ENCODE results near the gene MGA.

MGA gene

GRCh38 chr15:41811432-41812195, 151.4 kb downstream of the MGA start:
- DNase-seq, result peak; percentile 18

DNA sequence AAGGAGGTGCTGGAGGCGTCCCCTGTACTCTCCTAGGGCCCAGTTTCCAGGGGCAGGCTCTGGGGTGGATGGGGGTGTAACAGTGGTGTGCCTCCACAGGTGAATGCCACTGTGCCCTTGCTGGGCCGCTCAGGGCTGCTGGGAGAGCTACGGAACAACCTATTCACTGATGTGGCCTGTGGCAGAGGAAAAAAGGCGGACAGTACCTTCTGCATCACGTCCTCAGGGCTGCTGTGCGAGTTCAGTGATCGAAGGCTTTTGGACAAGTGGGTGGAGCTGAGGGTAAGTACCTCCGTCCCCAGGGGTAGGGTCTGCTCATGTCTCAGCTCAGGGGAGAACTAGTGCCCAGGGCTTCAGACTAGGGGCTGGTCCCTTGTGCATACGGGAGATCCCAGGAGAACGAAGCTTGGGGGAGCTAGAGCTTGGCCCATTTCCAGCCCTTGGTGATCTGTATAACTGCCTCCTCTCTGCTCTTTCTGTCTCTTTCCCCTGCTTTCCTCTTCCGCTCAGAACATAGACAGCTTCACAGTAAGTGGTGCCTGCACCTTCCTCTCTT, 152.7 kb downstream of the MGA start:
- no peak for DNase-seq

DNA sequence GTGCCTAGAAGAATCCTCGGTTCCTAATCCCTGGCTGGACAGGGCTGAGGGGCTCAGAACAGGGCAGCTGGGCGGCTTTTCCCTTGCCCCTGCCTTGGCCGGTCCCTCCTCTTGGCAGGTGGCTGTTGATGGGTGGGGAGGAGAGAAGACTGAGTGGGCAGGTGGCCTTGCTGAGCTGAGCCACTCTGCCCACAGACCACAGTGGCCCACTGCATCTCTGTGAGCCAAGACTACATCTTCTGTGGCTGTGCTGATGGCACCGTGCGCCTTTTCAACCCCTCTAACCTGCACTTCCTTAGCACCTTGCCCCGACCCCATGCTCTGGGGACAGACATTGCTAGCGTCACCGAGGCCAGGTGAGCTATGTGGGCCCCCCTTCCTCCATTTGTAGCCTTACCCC, 153.2 kb downstream of the MGA start:
- DNase-seq, result no peak

- DNase-seq, result no peak
Measured at GRCh38 chr15:41814534-41814933, 154.3 kb downstream of the MGA start.

GRCh38 chr15:41816788-41817187, 156.6 kb downstream of the MGA start:
- DNase-seq, result no peak

GRCh38 chr15:41817327-41817726, 157.1 kb downstream of the MGA start:
- no peak for DNase-seq

DNA sequence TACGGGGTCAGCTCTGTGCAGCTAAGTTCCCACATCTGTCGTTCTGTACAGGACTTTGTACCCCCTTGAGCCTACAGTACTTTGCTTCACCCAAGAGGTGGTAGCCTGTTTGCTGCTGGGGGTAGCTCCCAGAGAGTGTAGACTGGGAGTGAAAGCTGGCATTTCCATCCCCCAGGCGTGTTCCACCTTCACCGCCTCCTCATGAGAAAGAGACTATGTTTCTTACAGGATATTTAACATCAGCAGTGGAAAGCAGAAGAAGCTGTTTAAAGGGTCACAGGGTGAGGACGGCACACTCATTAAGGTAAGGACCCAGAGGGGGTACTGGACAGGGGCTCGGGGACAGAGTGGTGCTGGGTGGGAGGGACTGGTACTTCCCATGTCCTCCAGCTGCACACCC, 157.6 kb downstream of the MGA start:
- DNase-seq, result no peak

GRCh38 chr15:41819455-41820050, 159.3 kb downstream of the MGA start:
- no peak for DNase-seq

DNA sequence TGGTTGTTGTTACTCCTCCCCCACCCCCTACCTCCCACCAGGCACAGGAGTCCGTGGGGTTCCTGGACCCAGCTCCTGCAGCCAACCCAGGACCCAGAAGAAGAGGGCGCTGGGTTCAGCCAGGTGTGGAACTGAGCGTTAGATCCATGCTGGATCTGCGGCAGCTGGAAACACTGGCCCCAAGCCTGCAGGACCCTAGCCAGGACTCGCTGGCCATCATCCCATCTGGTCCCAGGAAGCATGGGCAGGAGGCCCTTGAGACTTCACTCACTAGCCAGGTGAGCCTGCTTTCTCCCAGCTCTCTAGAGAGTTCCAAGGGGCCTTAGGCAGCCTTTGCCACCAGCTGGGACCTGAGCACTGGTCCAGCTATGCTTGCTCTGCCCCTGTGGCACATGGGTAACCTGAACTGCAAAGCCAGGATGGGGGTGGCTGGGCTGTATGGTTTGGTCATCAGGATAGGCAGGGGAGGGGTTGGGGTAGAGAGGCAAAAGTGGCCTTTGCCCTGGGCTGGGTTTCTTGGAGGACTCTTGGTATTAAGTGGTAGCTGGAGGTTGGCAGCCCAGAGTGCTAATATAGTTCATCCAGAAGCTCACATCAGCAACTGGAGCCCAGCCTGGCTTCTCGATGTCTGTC, 160.7 kb downstream of the MGA start:
- no peak for DNase-seq

GRCh38 chr15:41821831-41822230, 161.6 kb downstream of the MGA start:
- no peak for DNase-seq

GRCh38 chr15:41822471-41822870, 162.3 kb downstream of the MGA start:
- no peak for DNase-seq

Data from NCI-H187 treated with DMSO at 0.1 percent for 48 hours (cell line).